Esophagus muscularis mucosa (tissue), 4 donors: ENCODE results near the gene TLL2.

Experiments used
- CTCF ChIP-seq, 3 experiments: fragments of 200-600 bp in 2 of 3; fragments of 450-650 bp in 1 of 3; sonication (generic) in 2 of 3; IDR thresholded peaks; one replicate each; pipeline ENCODE4 v1.5.1; 2017 to 2019; ENCODE audit warnings: antibody characterized with exemption in 3 of 3, mild to moderate bottlenecking in 2 of 3, moderate library complexity in 1 of 3
- EP300 ChIP-seq: sonication (generic); formaldehyde crosslinking; IDR thresholded peaks from one replicate; pipeline ENCODE4 v1.6.1; 2017; ENCODE audit warnings: antibody characterized with exemption
- POLR2AphosphoS5 ChIP-seq, 2 donors: sonication (generic); formaldehyde crosslinking; IDR thresholded peaks; one replicate each; pipeline ENCODE4 v1.6.1; 2017; ENCODE audit warnings: antibody characterized with exemption in 2 of 2

DNA sequence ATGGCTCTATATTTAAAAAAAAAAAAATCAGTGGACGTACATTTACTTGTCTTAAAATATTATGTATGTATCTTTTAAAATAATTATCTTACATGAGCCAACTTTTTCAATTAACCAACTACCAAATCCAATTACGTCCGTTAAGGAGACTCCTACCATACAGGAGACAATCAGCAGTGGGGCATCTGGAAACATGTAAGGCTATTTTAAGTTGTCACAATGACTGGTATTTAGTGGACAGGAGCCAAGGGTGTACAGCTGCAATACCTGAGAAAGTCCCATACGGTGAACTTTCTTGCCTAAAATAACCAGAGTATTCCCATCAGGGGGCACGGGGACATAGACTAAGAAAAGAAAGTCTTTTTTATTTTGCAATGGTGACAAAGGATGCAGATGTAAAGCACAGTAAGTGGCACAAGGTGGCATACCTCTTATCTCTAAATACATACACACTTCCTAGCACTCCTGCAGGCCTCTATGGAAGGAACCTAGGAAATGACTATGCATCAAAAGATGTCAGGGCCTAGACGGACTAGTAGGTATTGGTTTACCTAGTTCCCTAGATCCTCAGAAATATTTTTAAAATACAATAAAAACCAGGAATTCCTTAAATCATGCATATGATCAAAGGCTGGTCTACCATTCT lies 16.0 kb upstream of the TLL2 start:
- no peak for TF ChIP-seq POLR2AphosphoS5 (IDR thresholded peaks at IDR 0.05)
- TF ChIP-seq CTCF (IDR thresholded peaks at IDR 0.05): no peak
- no peak for TF ChIP-seq EP300
